ENCODE measurements around the gene ARID3C. TPM values are rescaled to one million over a fixed set of nuclear protein-coding genes. Genes with fewer than 3 reads are reported as not detected.

ARID3C gene
- total RNA-seq, 2 experiments from 2014 or later, result 0.25 to 0.34 TPM

- Mint-ChIP-seq H3K27me3 (peaks cover 19% of the 10 kb centered on the region), H3K27ac (no peak overlapping the region), H3K36me3 (ENCODE audit: low read depth) (no peaks in the 10 kb centered on the region), H3K4me1 (ENCODE audit: low read depth) (no peaks in the 10 kb centered on the region), H3K9me3 (no peaks in the 10 kb centered on the region), H3K4me3 (no peak overlapping the region)
- H3K27ac ChIP-seq (ENCODE audit: low read depth in 1 of 2, low read length in 2 of 2), result no peak overlapping the region
- no peaks in the 10 kb centered on the region for H3K9me3 ChIP-seq (ENCODE audit: control insufficient read depth in 1 of 2, insufficient read depth in 1 of 2, low read length in 2 of 2)
- DNase-seq (no peak), ATAC-seq (ENCODE audit: poor library complexity) (no peak)
- no peaks in the 10 kb centered on the region for H3K4me1 ChIP-seq (ENCODE audit: insufficient read depth, low read length)
- H3K36me3 ChIP-seq (ENCODE audit: insufficient read depth, low read length), result no peaks in the 10 kb centered on the region
- TF ChIP-seq CTCF (IDR thresholded peaks at IDR 0.05), result no peak
- POLR2A ChIA-PET, result no interaction called here
- intact Hi-C loops (cut with DNase I, micrococcal nuclease), result loop anchor here in 1 of 2 experiments (2.0 kb wide), 1 partner anchor 52 kb away; no protein-coding TSS in a partner anchor
- CTCF ChIA-PET, result no interaction called here
- no peak overlapping the region for H3K4me3 ChIP-seq (ENCODE audit: low read length)
- H3K27me3 ChIP-seq (ENCODE audit: control insufficient read depth in 1 of 2, insufficient read depth in 2 of 2, low read length in 2 of 2), result no peaks in the 10 kb centered on the region
Measured at GRCh38 chr9:34600908-34601307, 28.0 kb downstream of the ARID3C start.

DNA sequence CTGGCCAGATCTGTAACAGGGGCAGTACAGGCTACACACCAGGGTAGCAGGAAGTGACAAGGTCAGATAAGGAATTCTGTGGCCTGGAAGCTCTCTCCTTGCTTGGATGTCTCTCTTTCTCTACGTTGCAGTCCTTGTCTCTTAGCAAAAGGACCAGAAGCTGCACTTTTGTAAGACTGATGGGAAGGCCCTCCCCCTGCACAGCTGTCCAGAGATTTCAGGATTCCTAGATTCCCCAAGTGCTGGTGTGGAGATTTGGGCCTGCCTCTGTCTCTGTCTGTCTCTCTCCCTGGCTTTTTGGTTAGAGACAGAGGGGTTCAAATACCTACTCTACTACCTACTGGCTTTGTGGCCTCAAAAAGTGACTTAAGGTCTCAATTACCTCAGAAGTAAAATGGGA lies 29.3 kb downstream of the ARID3C start:
- no peak overlapping the region for H3K4me3 Mint-ChIP-seq
- POLR2A ChIA-PET, result no interaction called here
- Histone ChIP-seq H3K9me3 (ENCODE audit: control insufficient read depth in 1 of 2, insufficient read depth in 1 of 2, low read length in 2 of 2) (no peaks in the 10 kb centered on the region), H3K27me3 (ENCODE audit: control insufficient read depth in 1 of 2, insufficient read depth in 2 of 2, low read length in 2 of 2) (peaks cover 0 to under 1% of the 10 kb centered on the region in 2 experiments), H3K36me3 (ENCODE audit: insufficient read depth, low read length) (no peaks in the 10 kb centered on the region), H3K4me3 (ENCODE audit: low read length) (no peak overlapping the region), H3K4me1 (ENCODE audit: insufficient read depth, low read length) (no peaks in the 10 kb centered on the region), H3K27ac (ENCODE audit: low read depth in 1 of 2, low read length in 2 of 2) (no peak overlapping the region)
- H3K36me3 Mint-ChIP-seq (ENCODE audit: low read depth), result no peaks in the 10 kb centered on the region
- ATAC-seq (ENCODE audit: poor library complexity) (no peak), DNase-seq (no peak)
- H3K27me3 Mint-ChIP-seq, result peaks cover 27% of the 10 kb centered on the region
- CTCF ChIA-PET, result no interaction called here
- TF ChIP-seq CTCF (IDR thresholded peaks at IDR 0.05), result no peak
- no peaks in the 10 kb centered on the region for H3K9me3 Mint-ChIP-seq
- H3K4me1 Mint-ChIP-seq (ENCODE audit: low read depth), result no peaks in the 10 kb centered on the region
- H3K27ac Mint-ChIP-seq, result no peak overlapping the region
- intact Hi-C loops (cut with DNase I, micrococcal nuclease), result loop anchor here in 1 of 2 experiments (10.0 kb wide), 1 partner anchor 55 kb away; no protein-coding TSS in a partner anchor

- no peak overlapping the region for H3K4me3 ChIP-seq (ENCODE audit: low read length)
- Mint-ChIP-seq H3K27ac (no peak overlapping the region), H3K9me3 (no peaks in the 10 kb centered on the region), H3K4me3 (no peak overlapping the region), H3K4me1 (ENCODE audit: low read depth) (peaks cover 15% of the 10 kb centered on the region), H3K36me3 (ENCODE audit: low read depth) (no peaks in the 10 kb centered on the region), H3K27me3 (peaks cover 65% of the 10 kb centered on the region)
- DNase-seq (no peak), ATAC-seq (ENCODE audit: poor library complexity) (no peak)
- no peak for TF ChIP-seq CTCF (IDR thresholded peaks at IDR 0.05)
- H3K36me3 ChIP-seq (ENCODE audit: insufficient read depth, low read length), result no peaks in the 10 kb centered on the region
- H3K9me3 ChIP-seq (ENCODE audit: control insufficient read depth in 1 of 2, insufficient read depth in 1 of 2, low read length in 2 of 2), result peaks cover 0 to 17% of the 10 kb centered on the region in 2 experiments
- H3K27ac ChIP-seq (ENCODE audit: low read depth in 1 of 2, low read length in 2 of 2), result no peak overlapping the region
- ChIA-PET CTCF (interaction anchor here (1.3 kb wide), 1 partner anchor 40 kb away, joined by 3 read pairs; no protein-coding TSS in a partner anchor), POLR2A (no interaction called here)
- H3K27me3 ChIP-seq (ENCODE audit: control insufficient read depth in 1 of 2, insufficient read depth in 2 of 2, low read length in 2 of 2), result peaks cover 44 to 50% of the 10 kb centered on the region in 2 experiments
- H3K4me1 ChIP-seq (ENCODE audit: insufficient read depth, low read length), result peaks cover 26% of the 10 kb centered on the region
- intact Hi-C loops (cut with DNase I, micrococcal nuclease), result loop anchor here (5.0 to 10.0 kb wide), 2 partner anchors 49 to 262 kb away; no protein-coding TSS in a partner anchor
Measured at GRCh38 chr9:34594177-34594576, 34.7 kb downstream of the ARID3C start.

Data from CD4-positive, alpha-beta T cell (primary cell).